Liver (tissue), 9 donors: Measurements from ENCODE around the gene TOX2. TPM values are rescaled to one million over a fixed set of nuclear protein-coding genes. Genes with fewer than 3 reads are reported as not detected.
A peak's percentile ranks its signal among the peaks of the same experiment; 100 is the strongest.

Source experiments
- DNase-seq: peaks from one replicate; pipeline ENCODE4 v3.0.0-alpha.2; 2017; ENCODE audit warnings: low spot score
- H3K27ac ChIP-seq, 2 donors: one replicate each; pipeline ENCODE4 v1.7.0; 2013; ENCODE audit warnings: inconsistent platforms in 2 of 2, low read length in 2 of 2, control low read depth in 1 of 2, low read depth in 1 of 2, mild to moderate bottlenecking in 1 of 2
- H3K27me3 ChIP-seq, 4 donors: one replicate each; pipeline versions ENCODE4 v1.6.1 to v1.7.0; 2013; ENCODE audit warnings: low read length in 3 of 4, inconsistent platforms in 1 of 4, mild to moderate bottlenecking in 1 of 4, moderate library complexity in 1 of 4; ENCODE audit not compliant: control insufficient read depth in 4 of 4, insufficient read depth in 4 of 4
- H3K36me3 ChIP-seq, 4 donors: one replicate each; pipeline versions ENCODE4 v1.6.1 to v1.7.0; 2013; ENCODE audit warnings: low read length in 3 of 4, mild to moderate bottlenecking in 3 of 4, low read depth in 1 of 4, moderate library complexity in 1 of 4; ENCODE audit not compliant: control insufficient read depth in 4 of 4, insufficient read depth in 3 of 4
- H3K4me1 ChIP-seq, 4 donors: one replicate each; pipeline versions ENCODE4 v1.6.1 to v1.7.0; 2013; ENCODE audit warnings: low read length in 3 of 4, mild to moderate bottlenecking in 3 of 4, moderate library complexity in 1 of 4; ENCODE audit not compliant: control insufficient read depth in 4 of 4, insufficient read depth in 4 of 4
- H3K4me3 ChIP-seq, 3 donors: one replicate each; pipeline versions ENCODE4 v1.6.1 to v1.7.0; 2013; ENCODE audit warnings: low read length in 3 of 3, control low read depth in 1 of 3, low read depth in 1 of 3, mild to moderate bottlenecking in 1 of 3
- H3K9ac ChIP-seq, 2 donors: one replicate each; pipeline ENCODE4 v1.7.0; 2013; ENCODE audit warnings: low read length in 2 of 2, mild to moderate bottlenecking in 2 of 2, moderate library complexity in 2 of 2, control low read depth in 1 of 2, low read depth in 1 of 2
- H3K9me3 ChIP-seq, 4 donors: one replicate each; pipeline versions ENCODE4 v1.6.1 to v1.7.0; 2013; ENCODE audit warnings: low read length in 3 of 4; ENCODE audit not compliant: control insufficient read depth in 4 of 4
- ATF3 ChIP-seq: IDR thresholded peaks from 2 replicates; pipeline ENCODE4 v1.6.1; 2016; ENCODE audit warnings: antibody characterized with exemption
- EGR1 ChIP-seq, 2 donors: IDR thresholded peaks; 2 replicates each; pipeline ENCODE4 v1.6.1; 2016 to 2018; ENCODE audit warnings: antibody characterized with exemption in 2 of 2, low read depth in 2 of 2
- FOXA1 ChIP-seq: IDR thresholded peaks from 2 replicates; pipeline ENCODE4 v1.6.1; 2016; ENCODE audit warnings: antibody characterized with exemption
- FOXA2 ChIP-seq: IDR thresholded peaks from 2 replicates; pipeline ENCODE4 v1.6.1; 2016; ENCODE audit warnings: antibody characterized with exemption
- GABPA ChIP-seq, 2 donors: IDR thresholded peaks in 1 of 2; conservative IDR thresholded peaks in 1 of 2; 2 replicates each; pipeline ENCODE4 v1.6.1; 2016; ENCODE audit warnings: antibody characterized with exemption in 2 of 2, mild to moderate bottlenecking in 1 of 2, moderate library complexity in 1 of 2
- HNF4G ChIP-seq: IDR thresholded peaks from 2 replicates; pipeline ENCODE4 v1.6.1; 2016; ENCODE audit warnings: antibody characterized with exemption
- JUND ChIP-seq, 2 donors: IDR thresholded peaks; 2 replicates each; pipeline ENCODE4 v1.6.1; 2016; ENCODE audit warnings: antibody characterized with exemption in 2 of 2
- NR2F2 ChIP-seq: IDR thresholded peaks from 2 replicates; pipeline ENCODE4 v1.6.1; 2016; ENCODE audit warnings: antibody characterized with exemption
- RAD21 ChIP-seq, 2 donors: IDR thresholded peaks; 2 replicates each; pipeline ENCODE4 v1.6.1; 2016; ENCODE audit warnings: antibody characterized with exemption in 2 of 2, mild to moderate bottlenecking in 2 of 2
- RXRA ChIP-seq, 2 donors: IDR thresholded peaks; 2 replicates each; pipeline ENCODE4 v1.6.1; 2017 to 2018; ENCODE audit warnings: antibody characterized with exemption in 2 of 2, mild to moderate bottlenecking in 1 of 2
- YY1 ChIP-seq: IDR thresholded peaks from 2 replicates; pipeline ENCODE4 v1.6.1; 2016; ENCODE audit warnings: antibody characterized with exemption, mild to moderate bottlenecking
- ZBTB33 ChIP-seq: IDR thresholded peaks from 2 replicates; pipeline ENCODE4 v1.6.1; 2016; ENCODE audit warnings: antibody characterized with exemption
- WGBS: extraction: QIAGEN DNeasy Blood & Tissue Kit; methylation state at CpG from one replicate; pipeline ENCODE4 v1.1.7; 2013; 5-methylcytosine and 5-hydroxymethylcytosine counted together
- polyA plus RNA-seq, 2 donors: library from polyadenylated mRNA; stranded (reverse) in 1 of 2; unstranded in 1 of 2; fragments of 200-250 nt in 1 of 2; fragments of >200 nt in 1 of 2; fragmentation: Nextera tagmentation in 1 of 2; extraction: Ambion mirVana in 1 of 2; gene quantifications; one replicate each; pipeline versions ENCODE4 v1.2.1 to v1.2.3, GENCODE V29; 2013 to 2015
- total RNA-seq, 2 donors: library from RNA; depleted of rRNA; stranded (reverse); fragments of >200 nt; gene quantifications; one replicate each; pipeline ENCODE4 v1.2.3, GENCODE V29; 2014
- TF ChIP-seq, protein P1 (sequence below): fragments of 150-350 bp; IDR thresholded peaks from 2 replicates; pipeline ENCODE4 v1.5.1; 2017; ENCODE audit warnings: improper control_type of control experiment, low read depth, low read length; ENCODE audit not compliant: missing input control
- TF ChIP-seq, protein P2 (sequence below): IDR thresholded peaks from 2 replicates; pipeline ENCODE4 v1.6.1; 2016; ENCODE audit warnings: antibody characterized with exemption, mild to moderate bottlenecking
- donor health status: healthy.
- donor health status: healthy.
- donor health status: healthy.
- donor health status: healthy.
- donor health status: healthy.

Gene TOX2
- total RNA-seq = 1 to 10 TPM in 1 of 2 donors, under 1 TPM in 1; 0.33 to 1.0 TPM
- polyA plus RNA-seq = 1 to 10 TPM; 1.9 to 2.7 TPM

DNA sequence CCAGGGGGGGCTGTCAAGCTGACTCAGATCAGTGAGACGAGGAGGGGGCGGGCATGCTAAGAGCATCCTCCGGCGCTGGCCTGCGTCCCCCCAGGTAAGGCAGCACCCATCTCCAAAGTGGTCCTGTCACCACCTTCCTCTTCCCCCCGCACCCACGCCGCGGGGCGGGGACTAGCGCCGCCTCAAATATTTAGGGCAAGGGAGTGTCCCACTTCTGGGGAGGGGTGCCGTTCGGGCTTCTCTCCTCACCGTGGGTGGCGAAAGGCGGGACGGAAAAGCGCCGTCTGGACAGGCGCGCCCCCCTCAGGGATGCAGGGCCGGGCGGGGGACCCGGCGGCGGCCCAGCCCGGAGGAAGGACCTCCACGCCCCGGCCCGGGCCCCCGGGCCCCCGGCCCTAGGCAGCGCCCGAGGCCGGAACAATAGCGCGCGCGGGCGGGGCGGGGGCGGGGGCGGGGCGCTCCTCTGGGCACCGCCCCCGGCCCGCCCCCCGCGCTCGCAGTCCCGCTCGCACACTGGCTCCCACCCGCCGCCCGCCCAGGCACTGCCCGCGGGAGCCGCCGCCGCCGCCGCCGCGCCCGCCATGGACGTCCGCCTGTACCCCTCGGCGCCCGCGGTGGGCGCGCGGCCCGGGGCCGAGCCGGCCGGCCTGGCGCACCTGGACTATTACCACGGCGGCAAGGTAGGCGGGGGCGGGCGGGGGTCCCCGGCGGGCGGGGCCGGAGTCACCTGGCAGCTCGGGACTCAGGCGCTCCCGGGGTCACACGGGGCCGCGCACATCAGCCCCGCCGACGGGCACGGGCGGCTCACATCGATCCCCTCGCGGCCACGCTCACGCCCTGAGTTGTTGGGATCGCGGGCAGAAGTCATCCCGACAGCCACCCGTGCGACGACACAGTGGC, at the start of gene TOX2:
Gene TOX2 (plus strand): TSS at position 542 of the 900 bp plus-strand sequence. CDS start 40 bp downstream, at position 582.
- H3K27me3 ChIP-seq = peaks cover 0 to 4% (median 2%) of the 10 kb centered on the region in 4 donors
- peak within 1 kb of the TSS; percentile 7 to 68 (median 49) for H3K4me3 ChIP-seq
- DNase-seq = no peak
- peaks cover 2 to 10% (median 4%) of the 10 kb centered on the region in 4 donors for H3K9me3 ChIP-seq
- peak within 1 kb of the TSS; percentile 25 to 46 for H3K27ac ChIP-seq
- H3K9ac ChIP-seq = no peak within 1 kb of the TSS
- peaks cover 4 to 17% (median 9%) of the 10 kb centered on the region in 4 donors for H3K4me1 ChIP-seq
- TF ChIP-seq EGR1 (IDR thresholded peaks at IDR 0.05; ENCODE audit: low read depth in 2 of 2) (no peak), JUND (IDR thresholded peaks at IDR 0.05) (no peak)
- TF ChIP-seq, protein P1, sequence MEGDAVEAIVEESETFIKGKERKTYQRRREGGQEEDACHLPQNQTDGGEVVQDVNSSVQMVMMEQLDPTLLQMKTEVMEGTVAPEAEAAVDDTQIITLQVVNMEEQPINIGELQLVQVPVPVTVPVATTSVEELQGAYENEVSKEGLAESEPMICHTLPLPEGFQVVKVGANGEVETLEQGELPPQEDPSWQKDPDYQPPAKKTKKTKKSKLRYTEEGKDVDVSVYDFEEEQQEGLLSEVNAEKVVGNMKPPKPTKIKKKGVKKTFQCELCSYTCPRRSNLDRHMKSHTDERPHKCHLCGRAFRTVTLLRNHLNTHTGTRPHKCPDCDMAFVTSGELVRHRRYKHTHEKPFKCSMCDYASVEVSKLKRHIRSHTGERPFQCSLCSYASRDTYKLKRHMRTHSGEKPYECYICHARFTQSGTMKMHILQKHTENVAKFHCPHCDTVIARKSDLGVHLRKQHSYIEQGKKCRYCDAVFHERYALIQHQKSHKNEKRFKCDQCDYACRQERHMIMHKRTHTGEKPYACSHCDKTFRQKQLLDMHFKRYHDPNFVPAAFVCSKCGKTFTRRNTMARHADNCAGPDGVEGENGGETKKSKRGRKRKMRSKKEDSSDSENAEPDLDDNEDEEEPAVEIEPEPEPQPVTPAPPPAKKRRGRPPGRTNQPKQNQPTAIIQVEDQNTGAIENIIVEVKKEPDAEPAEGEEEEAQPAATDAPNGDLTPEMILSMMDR = no peak
- no peaks in the 10 kb centered on the region for H3K36me3 ChIP-seq
- WGBS = 3% methylated on average over 111 of the region's 111 CpGs

DNA sequence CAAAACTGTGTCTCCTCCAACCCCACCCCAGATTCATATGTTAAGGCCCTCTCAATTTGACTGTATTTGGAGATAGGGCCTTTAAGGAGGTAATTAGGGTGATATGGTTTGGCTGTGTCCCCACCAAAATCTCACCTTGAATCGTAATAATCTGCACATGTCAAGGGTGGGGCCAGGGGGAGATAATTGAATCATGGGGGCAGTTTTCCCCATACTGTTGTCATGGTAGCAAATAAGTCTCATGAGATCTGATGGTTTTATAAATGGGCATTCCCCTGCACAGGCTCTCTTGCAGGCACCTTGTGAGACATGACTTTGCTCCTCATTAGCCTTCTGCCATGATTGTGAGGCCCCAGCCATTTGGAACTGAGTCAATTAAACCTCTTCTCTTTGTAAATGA, 46.6 kb upstream of the TOX2 start:
- Histone ChIP-seq H3K9me3 (no peaks in the 10 kb centered on the region), H3K36me3 (no peaks in the 10 kb centered on the region), H3K9ac (no peak overlapping the region), H3K4me3 (no peak overlapping the region), H3K27ac (no peak overlapping the region), H3K4me1 (no peaks in the 10 kb centered on the region), H3K27me3 (no peaks in the 10 kb centered on the region)
- 98% methylated on average over 1 of the region's 1 CpG for WGBS
- no peak for DNase-seq
- TF ChIP-seq NR2F2 (no peak), FOXA1 (no peak)

DNA sequence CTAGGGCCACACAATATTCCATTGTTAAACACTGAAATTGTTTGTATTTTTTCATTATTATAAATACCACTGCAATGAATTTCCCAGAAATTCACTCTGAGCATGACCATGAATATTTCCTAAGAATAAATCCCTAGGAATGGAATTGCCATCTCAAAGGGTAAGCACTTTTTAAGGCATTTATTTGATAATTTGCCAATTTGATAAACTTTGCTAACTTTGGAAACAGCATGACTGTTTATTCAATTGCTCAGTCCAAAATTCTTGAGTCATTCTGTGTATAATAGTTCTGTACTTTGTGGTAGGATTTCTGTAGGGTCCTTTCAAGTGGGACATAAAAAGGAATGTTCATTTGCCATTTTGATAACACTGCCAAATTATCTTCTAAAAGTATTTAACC, 44.2 kb upstream of the TOX2 start:
- H3K27me3 ChIP-seq = no peaks in the 10 kb centered on the region
- no peak overlapping the region for H3K27ac ChIP-seq
- no peak overlapping the region for H3K4me3 ChIP-seq
- TF ChIP-seq NR2F2 = peak; percentile 14
- TF ChIP-seq ATF3 = no peak
- no peak overlapping the region for H3K9ac ChIP-seq
- H3K9me3 ChIP-seq = no peaks in the 10 kb centered on the region
- no peak for DNase-seq
- no peaks in the 10 kb centered on the region for H3K4me1 ChIP-seq
- H3K36me3 ChIP-seq = no peaks in the 10 kb centered on the region

DNA sequence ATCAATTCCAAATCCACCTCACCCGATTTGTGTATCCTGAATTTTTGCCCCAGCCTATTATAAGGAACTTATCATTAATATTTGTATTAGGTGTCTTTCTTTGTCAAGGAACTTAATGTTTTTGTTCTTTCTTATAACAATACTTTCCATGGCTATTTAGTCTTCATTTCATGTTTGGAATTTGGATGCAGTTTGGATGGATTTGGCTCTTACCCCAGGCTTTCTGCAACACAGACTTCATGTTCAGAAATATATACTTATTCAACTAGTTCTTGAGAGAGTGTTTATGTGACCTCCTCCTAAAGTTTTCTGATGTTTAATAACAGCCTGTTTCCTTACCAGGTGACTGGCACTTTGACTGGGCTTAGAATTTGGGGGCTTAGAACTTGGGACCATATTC, 35.9 kb upstream of the TOX2 start:
- 83% methylated on average over 1 of the region's 1 CpG for WGBS
- H3K4me1 ChIP-seq = no peaks in the 10 kb centered on the region
- no peak overlapping the region for H3K27ac ChIP-seq
- no peak overlapping the region for H3K9ac ChIP-seq
- no peak for DNase-seq
- H3K9me3 ChIP-seq = no peaks in the 10 kb centered on the region
- no peak overlapping the region for H3K4me3 ChIP-seq
- no peaks in the 10 kb centered on the region for H3K27me3 ChIP-seq
- H3K36me3 ChIP-seq = no peaks in the 10 kb centered on the region
- TF ChIP-seq FOXA2 (no peak), EGR1 (IDR thresholded peaks at IDR 0.05; ENCODE audit: low read depth in 2 of 2) (no peak), ATF3 (no peak), FOXA1 (no peak), RXRA (IDR thresholded peaks at IDR 0.05) (no peak), RAD21 (IDR thresholded peaks at IDR 0.05) (no peak), ZBTB33 (no peak), YY1 (no peak), HNF4G (no peak), GABPA (IDR thresholded peaks at IDR 0.05 in 1 of 2, conservative IDR thresholded peaks at IDR 0.05 in 1 of 2) (no peak)
- TF ChIP-seq, protein P2, sequence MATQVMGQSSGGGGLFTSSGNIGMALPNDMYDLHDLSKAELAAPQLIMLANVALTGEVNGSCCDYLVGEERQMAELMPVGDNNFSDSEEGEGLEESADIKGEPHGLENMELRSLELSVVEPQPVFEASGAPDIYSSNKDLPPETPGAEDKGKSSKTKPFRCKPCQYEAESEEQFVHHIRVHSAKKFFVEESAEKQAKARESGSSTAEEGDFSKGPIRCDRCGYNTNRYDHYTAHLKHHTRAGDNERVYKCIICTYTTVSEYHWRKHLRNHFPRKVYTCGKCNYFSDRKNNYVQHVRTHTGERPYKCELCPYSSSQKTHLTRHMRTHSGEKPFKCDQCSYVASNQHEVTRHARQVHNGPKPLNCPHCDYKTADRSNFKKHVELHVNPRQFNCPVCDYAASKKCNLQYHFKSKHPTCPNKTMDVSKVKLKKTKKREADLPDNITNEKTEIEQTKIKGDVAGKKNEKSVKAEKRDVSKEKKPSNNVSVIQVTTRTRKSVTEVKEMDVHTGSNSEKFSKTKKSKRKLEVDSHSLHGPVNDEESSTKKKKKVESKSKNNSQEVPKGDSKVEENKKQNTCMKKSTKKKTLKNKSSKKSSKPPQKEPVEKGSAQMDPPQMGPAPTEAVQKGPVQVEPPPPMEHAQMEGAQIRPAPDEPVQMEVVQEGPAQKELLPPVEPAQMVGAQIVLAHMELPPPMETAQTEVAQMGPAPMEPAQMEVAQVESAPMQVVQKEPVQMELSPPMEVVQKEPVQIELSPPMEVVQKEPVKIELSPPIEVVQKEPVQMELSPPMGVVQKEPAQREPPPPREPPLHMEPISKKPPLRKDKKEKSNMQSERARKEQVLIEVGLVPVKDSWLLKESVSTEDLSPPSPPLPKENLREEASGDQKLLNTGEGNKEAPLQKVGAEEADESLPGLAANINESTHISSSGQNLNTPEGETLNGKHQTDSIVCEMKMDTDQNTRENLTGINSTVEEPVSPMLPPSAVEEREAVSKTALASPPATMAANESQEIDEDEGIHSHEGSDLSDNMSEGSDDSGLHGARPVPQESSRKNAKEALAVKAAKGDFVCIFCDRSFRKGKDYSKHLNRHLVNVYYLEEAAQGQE = no peak
